ENCODE data around the gene ABCC6. TPM values are rescaled to one million over a fixed set of nuclear protein-coding genes. Genes with fewer than 3 reads are reported as not detected.

Gene ABCC6
- total and polyA plus RNA-seq, 2 of the 13 experiments (the other 11 are each of a cell fraction or from before 2014, with no cell fraction given): 82.4 to 105 TPM

DNA sequence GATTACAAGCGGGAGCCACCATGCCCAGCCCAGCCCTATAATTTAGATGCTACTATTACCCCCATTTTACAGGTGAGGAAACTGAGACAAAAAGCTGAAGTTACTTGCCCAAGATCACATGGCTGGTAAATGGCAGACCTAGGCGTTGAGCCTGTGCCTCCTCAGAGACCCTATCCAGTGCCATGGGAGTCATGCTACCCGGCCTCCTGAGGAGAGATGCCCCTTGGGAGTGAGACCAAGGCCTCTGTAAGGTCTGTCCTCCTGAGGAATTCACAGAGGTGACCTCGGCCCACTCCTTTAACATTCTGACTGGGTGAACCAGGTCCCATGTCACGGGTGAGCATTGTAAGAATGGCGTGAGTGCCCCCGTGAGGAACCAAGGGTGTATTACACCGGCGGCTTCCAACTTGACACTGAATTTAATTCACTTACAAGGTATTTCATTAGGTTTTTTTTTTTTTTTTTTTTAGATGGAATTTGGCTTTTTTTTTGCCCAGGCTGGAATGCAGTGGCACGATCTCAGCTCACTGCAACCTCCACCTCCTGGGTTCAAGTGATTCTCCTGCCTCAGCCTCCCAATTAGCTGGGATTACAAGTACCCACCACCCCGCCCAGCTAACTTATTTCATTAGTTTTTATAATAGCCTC is 95.7 kb downstream of the ABCC6 start (continued):
- peak; percentile 52; the same call in 1 of the 2 replicates for TF ChIP-seq ZNF598 (CRISPR knock-in tag; IDR thresholded peaks at IDR 0.05; ENCODE audit: borderline replicate concordance)
- 0 out of 2 replicates have a peak, but pooled peaks have one; percentile 66 for TF ChIP-seq ZNF124 (CRISPR knock-in tag; IDR thresholded peaks at IDR 0.05)
- TF ChIP-seq NRL (CRISPR knock-in tag; IDR thresholded peaks at IDR 0.05; ENCODE audit: borderline replicate concordance): peak; percentile 66; the same call in 1 of the 2 replicates
- TF ChIP-seq NR2F6 (IDR thresholded peaks at IDR 0.05): no peak
- TF ChIP-seq NR2F6 (CRISPR knock-in tag; IDR thresholded peaks at IDR 0.05): 0 out of 2 replicates have a peak, but pooled peaks have one; percentile 42
- TF ChIP-seq ZSCAN31 (CRISPR knock-in tag; IDR thresholded peaks at IDR 0.05; ENCODE audit: low read depth): no peak
- TF ChIP-seq ARID2 (CRISPR knock-in tag; IDR thresholded peaks at IDR 0.05; ENCODE audit: borderline replicate concordance): no peak

- 80% methylated on average over 10 of the region's 10 CpGs for WGBS (ENCODE audit: low lambda C conversion rate)
- no peaks in the 10 kb centered on the region for H3K27me3 ChIP-seq (ENCODE audit: control insufficient read depth in 1 of 2, insufficient read depth in 2 of 2, low read length in 2 of 2)
- no peaks in the 10 kb centered on the region for H4K20me1 ChIP-seq (ENCODE audit: insufficient read depth, low read length)
- FAIRE-seq: no peak
- no peak overlapping the region for H3K4me3 ChIP-seq (replicated peaks in 1 of 3; ENCODE audit: insufficient read depth in 1 of 3, low read depth in 2 of 3, low read length in 3 of 3)
- in situ Hi-C loops (cut with HindIII; ENCODE audit: extremely low pct_ligation_motif_present, low pct_unique_long_range_greater_than_20kb) (loop anchor here (5.0 kb wide), 2 partner anchors 255 to 350 kb away; no protein-coding TSS in a partner anchor), intact Hi-C loops (cut with micrococcal nuclease; ENCODE audit: unreplicated experiment) (loop anchor here (1.0 to 5.0 kb wide), 3 partner anchors 130 to 361 kb away; no protein-coding TSS in a partner anchor)
- no TSS peak for BruUV-seq (replicated peaks)
- H3K36me3 ChIP-seq (replicated peaks in 1 of 2; ENCODE audit: control insufficient read depth in 1 of 2, insufficient read depth in 2 of 2, low read length in 2 of 2): peaks cover 34 to 62% of the 10 kb centered on the region in 2 experiments
- H3K79me2 ChIP-seq (ENCODE audit: insufficient read depth, low read length): no peaks in the 10 kb centered on the region
- CTCF ChIA-PET (ENCODE audit: low intra/inter-chr PET ratio, low total read pairs): interaction anchor here (1.4 to 3.0 kb wide), 2 partner anchors 252 to 361 kb away, joined by 18 to 48 read pairs; no protein-coding TSS in a partner anchor
- no peak for DNase-seq (ENCODE audit: low spot score)
- POLR2A ChIA-PET: no interaction called here
- H3K4me1 ChIP-seq (ENCODE audit: insufficient read depth, low read length): no peaks in the 10 kb centered on the region
- no peak overlapping the region for H3K27ac ChIP-seq (ENCODE audit: extremely low read length, insufficient read depth, low read length)
- H2AFZ ChIP-seq (ENCODE audit: low read length): no peak overlapping the region
- H3K4me2 ChIP-seq (ENCODE audit: low read depth, low read length): no peak overlapping the region
- TF ChIP-seq AHDC1 (CRISPR knock-in tag; IDR thresholded peaks at IDR 0.05; ENCODE audit: borderline replicate concordance): no peak
- no peak for TF ChIP-seq ZNF691 (CRISPR knock-in tag; IDR thresholded peaks at IDR 0.05; ENCODE audit: borderline replicate concordance, low read depth)
- TF ChIP-seq USF2 (IDR thresholded peaks at IDR 0.05; ENCODE audit: low read depth, low read length): 0 out of 2 replicates have a peak, but pooled peaks have one; percentile 7
- no peak for TF ChIP-seq USF2 (CRISPR knock-in tag; IDR thresholded peaks at IDR 0.05; ENCODE audit: borderline replicate concordance)
- peaks cover 6% of the 10 kb centered on the region; the same call in 1 of the 2 replicates for H3K9me3 ChIP-seq (ENCODE audit: low read length)
- H3K9ac ChIP-seq (ENCODE audit: insufficient read depth, low read depth, low read length): no peak overlapping the region
- peak; percentile 20; the same call in 2 of the 3 replicates for ATAC-seq
Observed at GRCh38 chr16:16126896-16127295, 96.4 kb downstream of the ABCC6 start.

All from HepG2 (cell line).